HTR-8/SVneo (cell line): ENCODE results near the gene GNAS-AS1.

ENCODE experiments used
- DNase-seq: peaks from one replicate; pipeline ENCODE4 v3.0.0; 2011; ENCODE audit warnings: low spot score, mixed read lengths; ENCODE audit not compliant: insufficient read length
- FAIRE-seq: peaks from 2 replicates; lab custom pipeline; 2011; peaks lifted over from hg19 to GRCh38; lab: Jason Lieb, UNC

GNAS-AS1 gene

GRCh38 chr20:58816957-58817651, 33.6 kb downstream of the GNAS-AS1 start:
- peak; percentile 87 for FAIRE-seq
- DNase-seq, result no peak

DNA sequence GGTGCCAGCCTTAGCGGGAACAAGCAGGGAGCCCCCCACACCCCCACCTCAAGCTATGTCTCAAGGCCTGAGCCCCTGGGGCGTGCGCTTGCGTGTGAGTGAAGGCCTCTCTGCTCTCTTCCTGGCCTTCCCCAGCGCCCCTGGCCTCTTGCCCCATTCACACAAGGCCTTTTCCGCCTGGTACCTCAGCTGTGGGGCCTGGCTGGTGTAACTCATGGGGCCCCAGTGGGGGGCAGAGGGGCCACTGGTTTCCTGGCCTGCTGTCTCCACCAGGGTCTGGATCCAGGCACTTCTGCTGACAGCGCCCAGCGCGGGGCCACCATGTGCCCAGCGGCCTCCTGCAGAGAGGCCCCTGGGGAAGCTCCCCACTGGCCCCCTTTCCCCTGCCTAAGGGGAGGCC, 34.7 kb downstream of the GNAS-AS1 start:
- DNase-seq (no peak), FAIRE-seq (no peak)

DNA sequence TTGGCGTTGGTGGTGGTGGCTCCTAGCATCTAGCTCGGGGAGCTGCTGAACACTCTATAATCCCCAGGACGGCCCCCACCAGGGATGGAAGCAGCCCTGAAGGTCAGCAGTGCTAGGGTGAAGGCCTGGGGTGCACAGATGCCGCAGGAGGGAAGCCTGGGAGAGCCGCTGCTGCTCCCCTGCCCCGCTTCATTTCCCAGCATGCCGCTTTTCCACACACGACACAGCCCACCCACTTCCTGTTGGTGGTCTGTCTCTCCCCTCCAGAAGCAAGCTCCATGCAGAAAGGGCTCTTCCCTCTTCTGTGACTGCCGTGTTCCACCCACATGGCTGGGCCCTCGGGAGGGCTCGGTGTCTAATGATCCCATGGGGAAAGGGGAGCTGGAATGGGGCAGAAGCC, 35.3 kb downstream of the GNAS-AS1 start:
- FAIRE-seq, result peak; percentile 79
- no peak for DNase-seq

DNA sequence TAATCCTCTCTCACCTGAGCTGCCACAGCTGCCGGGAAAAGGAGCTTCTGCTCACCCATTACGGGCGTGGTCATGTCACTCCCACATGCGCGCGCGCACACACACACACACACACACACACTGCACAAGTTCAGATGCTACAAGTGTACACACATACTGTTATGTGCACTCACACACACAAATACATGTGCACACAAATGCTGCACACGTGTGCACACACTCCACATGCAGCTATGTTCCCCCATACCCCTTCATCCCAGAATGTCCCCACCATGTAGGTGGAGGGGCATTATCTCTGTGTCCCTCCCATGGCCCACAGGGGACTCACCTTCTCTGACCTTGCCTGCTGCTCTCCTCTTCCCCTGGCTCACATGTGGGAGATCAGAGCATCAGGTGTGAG, 37.3 kb downstream of the GNAS-AS1 start:
- DNase-seq, result no peak
- peak; percentile 99 for FAIRE-seq

GRCh38 chr20:58811334-58811733, 39.4 kb downstream of the GNAS-AS1 start:
- FAIRE-seq (peak; percentile 86), DNase-seq (no peak)

DNA sequence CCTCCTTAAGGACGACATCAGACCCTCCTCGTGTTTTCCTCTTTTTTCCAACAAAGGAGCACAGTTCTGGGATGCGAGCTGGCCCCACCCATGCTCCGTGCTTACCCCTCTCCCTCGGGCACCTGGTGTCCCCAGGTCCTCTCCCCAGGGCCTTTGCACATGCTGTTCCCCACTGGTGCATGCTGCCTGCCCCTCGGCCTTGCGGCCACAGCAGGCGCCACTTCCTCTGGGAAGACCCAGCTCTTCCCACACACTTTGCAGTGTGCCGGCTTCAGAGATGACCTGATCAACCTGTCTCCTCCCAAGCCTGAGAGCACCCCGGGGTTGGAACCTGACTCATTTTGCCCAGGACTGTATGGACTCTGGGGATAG, 39.8 kb downstream of the GNAS-AS1 start:
- FAIRE-seq (peak; percentile 31), DNase-seq (no peak)

DNA sequence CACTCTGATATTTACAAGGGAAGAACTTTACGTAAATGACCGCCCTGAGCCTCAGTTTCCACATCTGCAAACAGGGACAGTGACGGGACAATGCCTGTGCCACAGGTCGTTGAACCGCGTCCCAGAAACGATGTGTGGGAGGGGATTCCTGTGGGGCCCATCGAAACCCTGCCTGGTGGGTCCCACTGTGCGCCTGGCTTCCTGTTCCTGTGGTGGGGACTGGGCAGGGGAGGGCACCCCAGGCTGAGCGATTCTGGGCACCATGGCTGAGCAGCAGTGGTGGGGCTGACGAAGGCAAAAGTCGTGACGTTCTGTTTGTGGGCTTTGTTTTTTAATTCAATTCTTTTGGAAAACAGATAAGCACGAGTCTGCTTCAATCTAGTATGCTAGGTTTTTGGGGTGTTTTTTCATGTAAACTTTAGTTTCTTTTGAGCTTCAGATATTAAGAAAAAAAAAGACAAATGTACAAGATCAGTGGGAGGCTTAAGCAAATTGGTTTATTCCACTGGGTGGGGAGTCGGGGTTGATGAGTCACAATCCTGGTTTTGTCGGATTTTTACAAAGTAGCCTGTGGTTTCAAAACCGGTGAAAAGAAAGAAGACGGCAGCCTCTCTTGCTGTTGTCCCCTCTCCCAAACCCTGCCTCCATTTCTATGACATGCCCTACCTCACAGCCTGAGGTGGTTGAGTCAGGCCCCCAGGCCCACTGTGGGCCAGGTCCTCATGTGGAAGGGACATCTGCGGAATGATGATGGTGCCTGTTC, 40.4 kb downstream of the GNAS-AS1 start:
- peak; percentile 67 for FAIRE-seq

GRCh38 chr20:58808271-58809046, 42.2 kb downstream of the GNAS-AS1 start:
- no peak for DNase-seq
- FAIRE-seq, result peak; percentile 95

More for the DNA sequence above, 40.4 kb downstream of the GNAS-AS1 start:
- no peak for DNase-seq

- no peak for FAIRE-seq
- no peak for DNase-seq
Observed at GRCh38 chr20:58807801-58808200, 42.9 kb downstream of the GNAS-AS1 start.

- DNase-seq (no peak), FAIRE-seq (peak; percentile 31)
Observed at GRCh38 chr20:58803533-58803932, 47.2 kb downstream of the GNAS-AS1 start.

DNA sequence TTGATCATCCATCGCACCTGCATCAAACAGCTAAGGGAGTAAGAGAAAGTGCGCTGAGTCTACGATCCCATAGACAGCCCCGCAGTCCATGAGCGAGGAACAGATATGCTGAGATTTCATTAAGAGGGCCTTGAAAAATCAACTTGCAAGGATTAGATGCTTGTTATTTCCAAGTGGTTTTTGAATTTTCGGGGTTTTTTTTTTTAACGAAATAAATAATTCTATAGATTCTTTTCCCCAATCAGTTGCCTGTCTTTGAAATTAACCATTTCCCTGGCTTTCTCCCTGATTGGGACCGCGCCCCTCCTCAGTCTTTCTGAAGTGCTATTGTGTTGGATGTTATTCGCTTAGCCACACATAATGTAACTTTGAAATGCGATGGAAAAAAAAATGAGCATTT, 48.6 kb downstream of the GNAS-AS1 start:
- no peak for FAIRE-seq
- no peak for DNase-seq

DNA sequence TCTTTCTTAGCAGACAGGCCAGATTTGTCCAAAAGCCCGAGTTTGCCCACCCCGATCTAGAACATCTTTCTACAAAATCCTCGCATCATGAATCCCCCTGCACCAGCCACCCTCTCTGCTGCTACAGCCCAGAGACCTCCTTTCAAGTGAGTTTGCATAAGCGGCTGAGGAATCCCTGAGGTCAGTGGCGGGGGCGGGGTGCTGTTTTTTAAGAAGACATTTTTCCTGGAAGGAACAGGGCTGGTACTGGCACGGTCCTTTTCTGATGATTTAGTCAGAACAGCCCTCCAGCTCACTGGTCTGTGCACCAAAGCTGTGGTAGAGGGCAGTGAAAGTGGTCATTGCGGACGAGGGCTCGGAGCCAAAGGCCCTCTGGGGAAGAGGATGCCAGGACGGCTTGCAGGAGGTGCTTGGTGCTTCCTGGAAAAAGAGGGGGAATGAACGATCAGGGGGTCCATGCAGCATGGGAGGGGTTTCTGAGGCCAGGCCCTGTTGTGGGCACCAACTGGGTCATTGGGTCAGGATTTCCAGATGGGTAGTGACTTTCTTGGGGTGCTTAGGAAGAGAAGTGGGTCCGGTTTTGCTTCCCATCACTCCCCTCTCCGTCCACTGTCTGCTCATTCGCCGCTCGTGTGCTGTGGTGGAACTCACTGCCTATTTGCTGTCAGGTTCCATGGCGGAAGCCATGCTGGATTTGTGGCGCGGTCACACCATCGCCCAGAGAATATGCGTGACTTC, 50.4 kb downstream of the GNAS-AS1 start:
- FAIRE-seq (peak; percentile 92), DNase-seq (no peak)

DNA sequence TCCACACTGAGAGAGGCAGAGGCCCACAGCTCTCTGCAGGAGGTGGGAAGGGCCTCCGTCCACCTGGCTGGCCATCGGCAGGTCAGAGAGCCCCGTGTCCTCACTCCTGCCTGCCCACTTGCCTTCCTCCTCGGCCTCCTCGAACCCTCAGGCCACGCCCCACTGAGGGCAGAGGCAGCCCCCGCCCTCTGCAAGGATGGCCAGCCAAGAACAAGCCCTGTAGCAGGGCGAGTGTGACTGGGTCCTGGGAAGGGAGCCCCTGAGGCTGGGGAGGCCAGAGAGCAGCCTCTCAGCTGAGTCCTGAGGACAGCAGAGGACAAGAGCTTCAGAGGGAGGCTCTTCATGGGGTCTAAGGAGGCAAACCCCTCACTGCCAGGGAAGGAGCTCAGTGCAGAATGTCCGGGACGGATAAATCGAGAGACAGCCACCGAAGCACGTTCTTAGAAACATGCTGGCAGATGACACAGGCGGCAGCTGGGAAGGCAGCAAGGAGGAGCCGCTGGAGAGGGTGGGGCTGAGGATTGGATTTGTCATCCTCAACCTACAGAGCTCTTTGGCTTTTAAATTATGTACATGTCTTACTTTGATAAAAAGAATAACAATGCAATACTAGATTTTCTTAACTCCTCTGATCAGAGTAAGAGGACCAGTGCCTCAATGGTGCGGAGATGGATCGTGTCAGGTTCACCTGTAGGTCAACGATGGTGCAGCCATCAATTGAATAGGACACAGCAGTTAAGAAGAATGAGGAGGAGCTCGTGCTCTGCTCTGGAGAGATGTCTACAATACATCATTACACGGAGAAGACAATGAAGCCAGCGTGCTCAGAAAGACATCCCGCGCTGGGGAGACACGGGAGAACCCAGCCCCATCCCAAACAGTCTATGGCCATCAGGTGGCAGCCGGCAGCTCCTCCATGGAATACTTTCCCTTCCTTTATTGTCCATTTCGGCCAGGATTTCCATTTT, 53.0 kb downstream of the GNAS-AS1 start:
- DNase-seq (no peak), FAIRE-seq (peak; percentile 87)

DNA sequence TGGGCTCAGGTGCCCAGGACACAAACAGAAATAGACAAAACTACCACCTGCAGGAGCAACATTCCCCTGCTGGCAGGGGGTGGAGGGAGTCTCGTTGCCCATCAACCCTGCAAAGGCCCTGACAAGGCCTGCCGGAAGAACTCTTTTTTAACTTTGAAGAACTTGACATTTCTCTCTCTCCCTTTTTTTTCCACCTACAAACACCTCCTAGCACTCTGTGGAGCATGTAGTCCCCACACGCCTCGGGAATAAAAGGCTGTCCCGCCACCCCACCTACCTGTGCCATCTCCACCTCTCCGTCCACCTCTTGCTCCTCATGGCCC, 54.8 kb downstream of the GNAS-AS1 start:
- no peak for DNase-seq
- no peak for FAIRE-seq

- DNase-seq (no peak), FAIRE-seq (peak; percentile 78)
Observed at GRCh38 chr20:58795181-58795922, 55.4 kb downstream of the GNAS-AS1 start.

- FAIRE-seq, result peak; percentile 79
Observed at GRCh38 chr20:58794510-58795180, 56.1 kb downstream of the GNAS-AS1 start.

GRCh38 chr20:58793512-58794420, 56.9 kb downstream of the GNAS-AS1 start:
- peak; percentile 76 for FAIRE-seq
- DNase-seq, result no peak

More at GRCh38 chr20:58794510-58795180, 56.1 kb downstream of the GNAS-AS1 start:
- DNase-seq, result no peak
